Breast epithelium (tissue), 3 donors: ENCODE data around the gene GOLGA1.

ENCODE experiments used
- POLR2A ChIP-seq: fragments of 450-650 bp; IDR thresholded peaks from one replicate; pipeline ENCODE4 v1.6.1; 2016; ENCODE audit warnings: antibody characterized with exemption, mild to moderate bottlenecking, moderate library complexity
- POLR2AphosphoS5 ChIP-seq, 3 donors: sonication (generic); formaldehyde crosslinking; IDR thresholded peaks; one replicate each; pipeline ENCODE4 v1.6.1; 2017; ENCODE audit warnings: antibody characterized with exemption in 3 of 3
- TF ChIP-seq, protein P1 (sequence below), 3 donors: fragments of 450-650 bp; IDR thresholded peaks; one replicate each; pipeline ENCODE4 v1.5.1; 2016 to 2017; ENCODE audit warnings: antibody characterized with exemption in 3 of 3, mild to moderate bottlenecking in 3 of 3, moderate library complexity in 3 of 3

GRCh38 chr9:124954255-124954654, 13.4 kb upstream of the GOLGA1 start:
- TF ChIP-seq, protein P1, sequence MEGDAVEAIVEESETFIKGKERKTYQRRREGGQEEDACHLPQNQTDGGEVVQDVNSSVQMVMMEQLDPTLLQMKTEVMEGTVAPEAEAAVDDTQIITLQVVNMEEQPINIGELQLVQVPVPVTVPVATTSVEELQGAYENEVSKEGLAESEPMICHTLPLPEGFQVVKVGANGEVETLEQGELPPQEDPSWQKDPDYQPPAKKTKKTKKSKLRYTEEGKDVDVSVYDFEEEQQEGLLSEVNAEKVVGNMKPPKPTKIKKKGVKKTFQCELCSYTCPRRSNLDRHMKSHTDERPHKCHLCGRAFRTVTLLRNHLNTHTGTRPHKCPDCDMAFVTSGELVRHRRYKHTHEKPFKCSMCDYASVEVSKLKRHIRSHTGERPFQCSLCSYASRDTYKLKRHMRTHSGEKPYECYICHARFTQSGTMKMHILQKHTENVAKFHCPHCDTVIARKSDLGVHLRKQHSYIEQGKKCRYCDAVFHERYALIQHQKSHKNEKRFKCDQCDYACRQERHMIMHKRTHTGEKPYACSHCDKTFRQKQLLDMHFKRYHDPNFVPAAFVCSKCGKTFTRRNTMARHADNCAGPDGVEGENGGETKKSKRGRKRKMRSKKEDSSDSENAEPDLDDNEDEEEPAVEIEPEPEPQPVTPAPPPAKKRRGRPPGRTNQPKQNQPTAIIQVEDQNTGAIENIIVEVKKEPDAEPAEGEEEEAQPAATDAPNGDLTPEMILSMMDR (IDR thresholded peaks at IDR 0.05), result no peak
- TF ChIP-seq POLR2AphosphoS5 (IDR thresholded peaks at IDR 0.05), result no peak
- no peak for TF ChIP-seq POLR2A
